T-helper 2 cell treated with Interferon-gamma antibody and Interleukin-4, amounts not matched to agents 100 ng/mL and 5 ng/mL, for 36 hours (primary cell): ENCODE data around the gene CARHSP1. TPM values are rescaled to one million over a fixed set of nuclear protein-coding genes. Genes with fewer than 3 reads are reported as not detected.

Experiments used
- intact Hi-C: fragments of 100-400 bp; cut with micrococcal nuclease; formaldehyde crosslinking; loops from one replicate; pipeline ENCODE4 v1.15.1; 2023
- total RNA-seq: library from RNA; stranded (reverse); gene quantifications from 2 replicates; pipeline ENCODE4 v1.2.3, GENCODE V29; 2022

Gene CARHSP1
- total RNA-seq, 1 donor from 2014 or later: 153 TPM

GRCh38 chr16:8872967-8873865 is 4.4 kb upstream of the CARHSP1 start:
- intact Hi-C loops: no loop called here

- intact Hi-C loops: no loop called here
Measured at GRCh38 chr16:8872071-8872470, 3.3 kb upstream of the CARHSP1 start.

DNA sequence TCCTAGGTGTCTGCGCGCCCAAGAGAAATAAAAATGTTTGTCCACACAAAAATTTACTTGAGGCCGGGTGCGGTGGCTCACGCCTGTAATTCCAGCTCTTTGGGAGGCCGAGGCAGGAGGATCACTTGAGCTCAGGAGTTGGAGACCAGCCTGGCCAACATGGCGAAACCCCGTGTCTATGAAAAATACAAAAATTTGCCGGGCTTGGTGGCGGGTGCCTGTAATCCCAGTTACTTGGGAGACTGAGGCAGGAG is 1.1 kb upstream of the CARHSP1 start:
- intact Hi-C loops: loop anchor here (1.0 kb wide), 3 partner anchors 53 to 249 kb away; partner anchors contain the start of genes METTL22, PMM2 and TMEM186

DNA sequence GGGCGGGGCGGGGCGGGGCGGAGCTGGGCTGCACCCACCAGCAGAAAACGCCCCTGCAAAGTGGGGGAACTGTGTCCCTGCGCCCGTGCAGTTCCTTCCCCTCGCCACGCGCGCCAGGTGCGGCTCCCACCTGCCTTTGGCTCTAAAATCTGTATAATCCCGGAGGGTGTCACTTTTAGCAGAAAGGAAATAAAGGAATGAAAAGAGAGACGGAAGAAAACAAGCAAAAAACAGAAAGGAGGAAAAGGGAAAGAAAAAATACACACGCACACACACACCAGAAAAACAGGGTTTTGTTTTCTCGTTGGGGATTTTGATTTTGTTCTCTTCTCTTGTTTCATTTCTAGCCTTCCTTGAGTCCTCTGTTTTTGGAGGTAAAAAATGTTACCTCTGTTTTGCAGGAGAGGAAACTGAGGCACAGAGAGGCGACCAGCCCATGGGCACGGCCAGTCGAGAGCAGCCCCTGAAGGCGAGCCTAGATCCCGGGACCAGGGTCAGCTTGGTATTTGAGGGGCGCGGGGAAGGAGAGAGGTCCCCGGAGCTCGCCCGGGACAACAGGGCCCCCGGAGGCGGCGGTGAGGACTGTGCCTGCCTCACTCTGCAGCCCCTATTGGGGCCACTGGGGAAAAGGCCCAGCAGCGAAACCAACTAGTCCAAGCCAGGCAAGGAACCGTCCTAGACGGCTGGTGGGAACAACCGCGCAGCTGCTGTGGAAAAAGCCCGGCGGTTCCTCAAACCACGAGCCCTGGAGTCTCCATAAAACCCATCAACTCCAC is 594 bp upstream of the CARHSP1 start:
- intact Hi-C loops: loop anchor here (1.0 kb wide), 3 partner anchors 52 to 248 kb away; partner anchors contain the start of genes METTL22, PMM2 and TMEM186

GRCh38 chr16:8867932-8868415 is 832 bp downstream of the CARHSP1 start:
- intact Hi-C loops: loop anchor here (1.0 kb wide), 4 partner anchors 12 to 223 kb away; partner anchors contain the start of genes ABAT and HAPSTR1

DNA sequence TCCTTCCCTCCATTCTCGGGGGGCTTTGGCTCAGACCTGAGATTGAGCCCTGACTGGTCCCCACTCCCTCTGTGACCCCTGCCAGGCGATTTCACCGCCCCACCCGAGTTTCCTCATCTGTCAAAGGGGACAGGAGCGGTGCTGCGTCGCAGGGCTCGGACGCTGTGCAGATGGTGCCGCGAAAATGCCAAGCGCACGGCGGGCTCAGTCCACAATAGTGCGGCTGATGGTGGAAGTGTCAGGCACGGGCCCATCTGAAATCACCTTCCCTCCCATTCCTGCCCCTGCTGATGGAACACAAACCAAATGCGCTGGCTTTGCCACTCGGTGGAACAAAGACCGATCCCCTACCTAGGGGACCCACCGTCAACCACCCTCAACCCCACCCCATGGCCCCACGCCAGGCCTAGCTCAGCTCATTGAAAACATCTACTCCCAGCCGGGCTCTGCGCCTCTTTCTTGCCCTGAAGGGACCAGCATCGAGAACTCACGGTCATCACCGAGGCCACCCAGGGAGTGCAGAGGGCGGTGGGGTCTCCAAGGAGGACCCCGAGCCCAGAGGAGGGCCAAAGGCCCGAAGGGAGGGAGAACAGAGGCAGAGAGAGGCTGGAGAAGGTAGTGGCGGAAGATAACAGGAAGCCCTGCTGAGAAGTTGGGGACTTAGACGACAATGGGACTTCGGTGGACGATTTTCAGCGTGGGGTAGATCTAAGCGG is 1.4 kb downstream of the CARHSP1 start:
- intact Hi-C loops: no loop called here

GRCh38 chr16:8866884-8867215 is 2.0 kb downstream of the CARHSP1 start:
- intact Hi-C loops: no loop called here

GRCh38 chr16:8866118-8866883 is 2.5 kb downstream of the CARHSP1 start:
- intact Hi-C loops: no loop called here

DNA sequence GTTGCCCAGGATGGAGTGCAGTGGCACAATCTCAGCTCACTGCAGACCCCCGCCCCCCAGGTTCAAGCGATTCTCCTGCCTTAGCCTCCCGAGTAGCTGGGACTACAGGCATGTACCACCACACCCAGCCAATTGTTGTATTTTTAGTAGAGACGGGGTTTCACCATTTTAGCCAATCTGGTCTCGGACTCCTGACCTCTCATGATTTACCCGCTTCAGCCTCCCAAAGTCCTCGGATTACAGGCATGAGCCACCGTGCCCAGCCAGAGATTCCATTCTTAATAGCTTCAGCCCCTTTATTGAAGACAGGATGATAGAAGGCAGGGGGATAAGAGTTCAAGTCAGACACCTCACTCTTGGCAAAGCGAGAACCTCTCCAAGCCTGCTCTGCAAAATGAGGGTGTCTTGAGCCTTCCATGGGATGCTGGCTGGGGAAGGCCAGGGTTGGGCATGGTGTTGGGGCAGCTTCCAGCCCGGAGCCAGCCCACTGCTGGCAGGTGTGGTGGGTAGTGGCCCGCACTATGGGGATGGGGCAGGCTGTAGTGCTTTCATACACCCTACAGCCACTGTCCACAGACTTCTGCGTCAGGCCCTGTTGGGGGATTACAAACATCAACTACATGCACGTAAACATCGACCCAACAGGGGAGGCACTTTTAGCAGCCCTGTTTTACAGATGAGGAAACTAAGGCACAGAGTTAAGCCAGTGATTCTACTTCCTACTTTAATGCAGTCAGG is 3.5 kb downstream of the CARHSP1 start:
- intact Hi-C loops: no loop called here

DNA sequence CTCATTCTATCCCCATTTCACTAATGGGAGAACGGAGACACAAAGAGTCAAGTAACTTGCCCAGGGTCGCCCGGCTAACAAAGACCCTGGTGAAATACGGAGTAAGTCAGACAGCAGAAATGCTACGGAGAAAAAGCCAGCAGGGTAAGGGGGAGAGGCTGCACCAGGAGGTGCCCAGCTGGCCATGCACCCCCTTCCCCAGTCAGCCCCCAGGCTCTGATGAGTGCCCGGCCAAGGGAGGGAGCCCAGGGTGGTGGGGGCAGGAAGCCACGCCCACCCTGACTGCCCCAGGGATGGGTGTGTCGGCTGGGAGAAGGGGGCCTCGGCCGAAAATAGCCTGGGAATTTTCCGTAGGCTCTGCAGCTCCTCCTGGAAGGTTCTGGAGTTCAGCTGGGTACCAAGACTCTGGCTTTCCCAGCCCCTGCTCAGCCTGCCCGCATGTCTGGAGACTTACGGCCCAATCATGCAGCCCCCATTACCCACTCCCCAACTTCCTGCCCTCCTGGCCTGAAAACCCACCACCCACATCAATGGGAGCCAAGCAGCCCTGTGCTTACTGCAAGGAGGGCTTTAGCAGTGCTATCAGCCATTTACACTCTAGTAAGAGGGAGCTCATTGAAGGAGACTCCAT is 4.2 kb downstream of the CARHSP1 start:
- intact Hi-C loops: no loop called here

GRCh38 chr16:8863594-8864424 is 5.0 kb downstream of the CARHSP1 start:
- intact Hi-C loops: no loop called here

DNA sequence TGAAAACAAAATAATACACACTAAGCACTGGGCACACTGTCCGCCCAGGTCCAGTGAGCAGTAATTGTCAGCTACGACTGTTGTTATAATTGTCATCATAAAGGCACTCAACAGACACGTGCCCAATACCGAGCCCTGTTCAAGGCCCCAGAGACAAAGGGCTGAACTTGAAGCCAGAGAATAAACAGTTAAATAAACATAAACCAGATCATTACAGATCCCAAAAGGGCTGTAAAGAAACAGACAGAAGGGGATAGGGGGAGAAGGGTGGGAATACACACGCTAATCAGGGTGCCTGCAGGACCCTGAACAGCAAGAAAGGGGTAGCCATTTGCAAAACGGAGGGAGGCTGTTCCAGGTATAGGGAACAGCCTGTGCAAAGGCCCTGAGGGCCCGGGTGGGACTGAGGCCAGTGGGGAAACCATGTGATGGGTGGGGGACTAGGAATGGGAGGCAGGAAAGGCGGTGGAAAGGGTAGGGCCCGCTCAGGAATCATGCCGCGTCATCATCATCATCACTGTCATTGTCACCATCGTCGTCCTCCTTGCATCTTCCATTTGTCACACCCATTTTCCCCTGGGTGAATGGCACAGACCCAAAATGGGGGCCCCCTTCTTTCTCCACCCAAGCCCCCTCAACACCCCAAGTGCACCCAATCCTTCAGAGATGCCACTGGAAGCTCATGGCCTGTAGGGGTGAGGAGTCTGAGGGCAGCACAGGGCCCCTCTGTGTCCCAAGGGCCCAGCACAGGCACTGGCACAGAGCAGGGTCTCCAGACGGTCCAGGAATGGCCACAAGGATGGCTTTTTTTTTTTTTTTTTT is 6.3 kb downstream of the CARHSP1 start:
- intact Hi-C loops: no loop called here

DNA sequence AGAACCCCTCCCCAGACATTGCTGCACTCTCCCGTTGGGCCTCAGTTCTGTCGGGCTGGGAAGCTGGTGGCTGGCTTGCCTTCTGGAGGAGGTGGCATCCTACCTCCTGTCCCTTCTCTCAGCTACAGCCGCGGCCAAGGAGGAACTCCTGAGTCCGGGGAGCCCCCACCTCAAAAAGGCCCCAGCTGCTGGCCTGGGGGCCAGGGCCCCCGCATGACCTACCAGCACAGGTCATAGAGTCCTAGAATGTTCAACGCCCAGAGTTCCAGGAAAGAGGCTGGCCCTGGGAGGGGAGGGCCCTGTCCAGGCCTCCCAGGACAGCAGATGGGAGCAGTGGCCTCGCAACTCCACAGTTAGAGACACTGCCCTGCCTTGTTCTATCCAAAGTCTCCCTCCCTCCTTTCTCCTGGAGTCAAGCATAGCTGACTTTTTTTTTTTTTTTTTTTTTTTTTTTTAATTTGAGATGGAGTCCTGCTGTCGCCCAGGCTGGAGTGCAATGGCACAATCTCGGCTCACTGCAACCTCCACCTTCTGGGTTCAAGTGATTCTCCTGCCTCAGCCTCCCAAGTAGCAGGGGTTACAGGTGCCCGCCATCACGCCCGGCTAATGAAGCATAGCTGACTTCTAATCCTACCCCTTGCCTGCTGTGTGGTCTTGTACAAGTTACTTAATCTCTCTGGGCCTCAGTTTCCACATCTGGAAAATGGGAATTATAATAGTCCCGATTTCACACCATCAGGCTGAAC is 7.1 kb downstream of the CARHSP1 start:
- intact Hi-C loops: no loop called here

DNA sequence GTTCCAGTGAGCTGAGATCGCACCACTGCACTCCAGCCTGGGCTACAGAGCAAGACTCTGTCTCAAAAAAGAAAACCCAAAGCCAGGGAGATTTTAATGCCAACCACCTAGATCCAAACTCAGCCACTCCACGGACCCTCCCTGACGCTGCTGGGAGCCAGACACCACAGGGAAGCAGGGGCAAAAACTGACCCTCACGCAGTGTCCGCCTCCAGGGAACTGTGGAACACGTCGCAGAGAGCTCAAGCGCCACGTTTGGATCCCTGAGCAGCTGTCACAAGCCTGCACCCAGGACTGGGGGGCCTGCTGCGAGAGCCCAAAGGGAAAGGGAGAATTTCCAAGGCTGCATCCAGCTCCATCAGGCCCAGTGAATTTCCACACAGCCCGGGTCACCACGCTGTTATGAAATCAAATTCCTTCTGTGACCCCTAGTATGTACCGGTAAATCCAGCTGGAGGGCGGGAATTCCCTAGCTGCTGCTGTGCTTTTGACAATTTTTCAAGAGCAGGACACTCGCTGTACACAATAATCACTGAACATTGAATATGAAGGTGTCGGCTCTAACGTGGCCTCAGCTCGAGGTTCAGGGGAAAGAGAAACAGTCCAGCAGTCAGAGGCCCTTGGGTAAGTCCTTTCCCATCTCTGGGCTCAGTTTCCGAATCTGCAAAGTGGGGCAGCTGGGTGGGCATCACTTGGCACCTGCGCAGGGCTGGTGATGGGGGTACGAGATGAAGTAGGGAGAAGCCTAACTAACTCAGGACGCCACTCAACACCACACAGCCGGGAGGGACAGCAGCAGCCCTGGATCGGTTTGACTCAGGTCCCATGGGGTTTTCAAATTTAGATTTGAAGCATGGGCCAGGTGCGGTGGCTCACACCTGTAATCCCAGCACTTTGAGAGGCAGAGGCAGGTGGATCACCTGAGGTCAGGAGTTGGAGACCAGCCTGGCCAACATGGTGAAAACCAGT is 8.6 kb downstream of the CARHSP1 start:
- intact Hi-C loops: no loop called here

- intact Hi-C loops: no loop called here
Measured at GRCh38 chr16:8858994-8859912, 9.6 kb downstream of the CARHSP1 start.
